Epithelial cell of proximal tubule (primary cell): ENCODE results near the gene TMSB4X. TPM values are rescaled to one million over a fixed set of nuclear protein-coding genes. Genes with fewer than 3 reads are reported as not detected.

Experiments
- DNase-seq: peaks from one replicate; pipeline ENCODE4 v3.0.0-alpha.2; 2011; ENCODE audit warnings: low read depth
- H3K4me3 ChIP-seq: 2 replicates; pipeline ENCODE4 v1.5.1; 2011; ENCODE audit warnings: low read depth, mild to moderate bottlenecking, low read length
- CTCF ChIP-seq: conservative IDR thresholded peaks from 2 replicates; pipeline ENCODE4 v1.5.1; 2012; ENCODE audit warnings: low read depth, mild to moderate bottlenecking, low read length
- total RNA-seq: library from RNA; depleted of rRNA; stranded (reverse); fragments of >200 nt; gene quantifications from 2 replicates; pipeline ENCODE4 v1.2.3, GENCODE V29; 2015

Gene TMSB4X
- total RNA-seq, 1 donor from 2014 or later, result 5,862 TPM

GRCh38 chrX:12945494-12945893 is 29.4 kb upstream of the TMSB4X start:
- H3K4me3 ChIP-seq, result no peak overlapping the region
- no peak for DNase-seq
- TF ChIP-seq CTCF, result no peak

DNA sequence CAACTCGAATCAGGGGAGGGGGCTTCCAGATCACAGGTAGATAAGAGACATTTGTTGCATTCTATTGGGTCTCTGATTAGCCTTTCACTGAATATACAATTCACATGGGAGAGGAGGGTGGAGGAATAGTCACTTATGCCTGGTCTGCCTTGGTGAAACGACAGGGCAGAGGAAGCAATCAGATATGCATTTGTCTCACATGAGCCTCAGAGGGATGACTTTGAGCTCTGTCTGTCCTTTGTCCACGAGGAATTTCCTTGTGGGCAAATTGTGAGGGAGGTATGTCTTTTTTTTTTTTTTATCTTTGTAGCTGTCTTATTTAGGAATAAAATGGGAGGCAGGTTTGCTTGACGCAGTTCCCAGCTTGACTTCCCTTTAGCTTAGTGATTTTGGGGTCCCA is 28.5 kb upstream of the TMSB4X start:
- DNase-seq, result no peak
- no peak overlapping the region for H3K4me3 ChIP-seq
- TF ChIP-seq CTCF, result no peak

- peak; percentile 98 for TF ChIP-seq CTCF
- no peak overlapping the region for H3K4me3 ChIP-seq
- no peak for DNase-seq
These were observed 27.9 kb upstream of the TMSB4X start for GRCh38 chrX:12946838-12947544.

GRCh38 chrX:12947545-12948235 is 27.2 kb upstream of the TMSB4X start:
- no peak for DNase-seq
- TF ChIP-seq CTCF, result no peak
- H3K4me3 ChIP-seq, result no peak overlapping the region

DNA sequence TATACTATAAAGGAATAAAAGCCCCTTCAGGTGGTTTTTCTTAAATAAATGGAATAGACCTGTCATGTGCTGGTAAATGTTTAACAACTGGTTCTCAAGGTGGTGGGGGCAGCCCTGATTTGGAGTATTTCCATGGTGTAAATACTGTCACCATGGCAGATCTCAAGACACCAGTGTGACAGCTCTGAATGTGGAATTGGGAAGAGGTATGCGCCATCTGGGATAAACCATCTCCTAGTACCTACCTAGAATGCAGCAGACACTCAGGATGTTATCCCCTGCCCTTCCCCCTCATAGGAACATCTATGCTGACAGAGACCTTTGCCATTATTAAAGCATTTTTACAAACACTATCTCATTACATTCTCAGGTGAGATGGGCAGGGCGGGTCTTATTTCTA is 26.4 kb upstream of the TMSB4X start:
- TF ChIP-seq CTCF, result no peak
- no peak overlapping the region for H3K4me3 ChIP-seq

DNA sequence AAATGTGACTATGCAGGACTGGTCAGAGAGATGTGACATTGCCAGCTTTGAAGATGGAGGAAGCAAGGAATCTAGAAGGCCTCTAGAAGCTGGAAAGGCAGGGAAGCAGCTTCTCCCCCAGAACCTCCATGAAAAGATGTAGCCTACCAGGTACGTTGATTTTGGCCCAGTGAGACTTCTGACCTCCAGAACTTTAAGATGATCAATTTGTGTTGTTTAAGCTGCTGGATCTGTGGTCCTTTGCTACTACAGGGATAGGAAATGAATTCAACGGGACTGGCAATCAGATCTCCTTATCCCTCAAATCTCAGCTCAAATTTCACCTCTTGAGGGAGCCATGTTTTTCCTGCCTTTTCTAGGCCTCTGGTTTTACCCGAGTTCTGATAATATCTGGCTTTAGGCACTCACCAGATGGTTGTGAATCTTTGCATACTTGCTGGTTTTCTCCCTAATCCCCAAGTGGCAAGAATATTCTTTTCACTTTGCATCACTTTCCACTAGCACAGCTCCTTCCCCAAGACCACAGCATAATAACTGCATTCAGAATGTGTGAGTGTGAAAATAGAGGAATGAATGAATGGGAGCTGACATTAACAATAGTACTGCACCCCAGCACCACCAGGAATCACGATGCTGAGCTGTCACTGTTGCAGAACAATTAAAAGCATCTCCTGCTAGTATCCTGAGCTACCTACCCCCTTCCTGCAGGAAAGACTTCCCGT is 25.5 kb upstream of the TMSB4X start:
- H3K4me3 ChIP-seq, result no peak overlapping the region
- TF ChIP-seq CTCF, result no peak
- DNase-seq, result no peak

More for the DNA sequence above, 26.4 kb upstream of the TMSB4X start:
- no peak for DNase-seq
